CD4-positive, alpha-beta T cell treated with Interleukin-21 for 1 hour (primary cell): ENCODE data around the gene COL11A2.

Experiments used
- DNase-seq: peaks from one replicate; pipeline ENCODE4 v3.0.0-alpha.2; 2020

COL11A2 gene

GRCh38 chr6:33206027-33206863 lies 14.0 kb upstream of the COL11A2 start:
- DNase-seq = no peak

- peak; percentile 38 for DNase-seq
Observed at GRCh38 chr6:33205191-33206026, 13.1 kb upstream of the COL11A2 start.

GRCh38 chr6:33204415-33205190 lies 12.3 kb upstream of the COL11A2 start, which contains the start of gene HSD17B8:
TSS of gene HSD17B8 (plus strand) at chr6:33204655. CDS start at chr6:33204669, 14 bp downstream.
- peak; percentile 94 for DNase-seq

GRCh38 chr6:33204165-33204414 lies 11.8 kb upstream of the COL11A2 start:
- no peak for DNase-seq

GRCh38 chr6:33203443-33204164 lies 11.3 kb upstream of the COL11A2 start:
- DNase-seq = no peak

- DNase-seq = no peak
Observed at GRCh38 chr6:33202799-33203198, 10.5 kb upstream of the COL11A2 start.

- no peak for DNase-seq
Observed at GRCh38 chr6:33201935-33202334, 9.7 kb upstream of the COL11A2 start.

GRCh38 chr6:33201147-33201545 lies 8.9 kb upstream of the COL11A2 start:
- DNase-seq = no peak

- DNase-seq = peak; percentile 99
Observed at GRCh38 chr6:33200219-33201146, 8.2 kb upstream of the COL11A2 start, which contains the start of the genes RXRB and SLC39A7. TSS of gene RXRB (minus strand) at chr6:33200665. CDS start at chr6:33200476, 189 bp downstream. TSS of gene SLC39A7 (plus strand) at chr6:33200867. CDS start at chr6:33201246, 379 bp downstream.

GRCh38 chr6:33199687-33200218 lies 7.5 kb upstream of the COL11A2 start:
- no peak for DNase-seq

GRCh38 chr6:33198853-33199436 lies 6.7 kb upstream of the COL11A2 start:
- DNase-seq = no peak

- DNase-seq = no peak
Observed at GRCh38 chr6:33198159-33198852, 6.0 kb upstream of the COL11A2 start.

GRCh38 chr6:33197431-33198048 lies 5.3 kb upstream of the COL11A2 start:
- peak; percentile 67 for DNase-seq

- DNase-seq = no peak
Observed at GRCh38 chr6:33195304-33196165, 3.3 kb upstream of the COL11A2 start.

GRCh38 chr6:33194431-33194979 lies 2.2 kb upstream of the COL11A2 start:
- DNase-seq = no peak

- DNase-seq = no peak
Observed at GRCh38 chr6:33193619-33194018, 1.4 kb upstream of the COL11A2 start.

- peak; percentile 25 for DNase-seq
Observed at GRCh38 chr6:33192671-33193602, 670 bp upstream of the COL11A2 start.
